Measurements from ENCODE around the gene CLDN19.

Gene CLDN19

GRCh38 chr1:42765832-42766740 lies 26.1 kb upstream of the CLDN19 start:
- H3K4me3 ChIP-seq (replicated peaks; ENCODE audit: low read depth, low read length) = peak overlapping the region; percentile 82
- no peak for DNase-seq (ENCODE audit: extremely low read depth, insufficient read length)
- H3K36me3 ChIP-seq (ENCODE audit: control insufficient read depth, insufficient read depth, low read length) = peaks cover 3% of the 10 kb centered on the region
- TF ChIP-seq CTCF (IDR thresholded peaks at IDR 0.05; ENCODE audit: insufficient read depth, low read length, poor library complexity, severe bottlenecking) = peak; percentile 38
- H3K27me3 ChIP-seq (replicated peaks; ENCODE audit: control insufficient read depth, insufficient read depth, low read length) = no peaks in the 10 kb centered on the region

DNA sequence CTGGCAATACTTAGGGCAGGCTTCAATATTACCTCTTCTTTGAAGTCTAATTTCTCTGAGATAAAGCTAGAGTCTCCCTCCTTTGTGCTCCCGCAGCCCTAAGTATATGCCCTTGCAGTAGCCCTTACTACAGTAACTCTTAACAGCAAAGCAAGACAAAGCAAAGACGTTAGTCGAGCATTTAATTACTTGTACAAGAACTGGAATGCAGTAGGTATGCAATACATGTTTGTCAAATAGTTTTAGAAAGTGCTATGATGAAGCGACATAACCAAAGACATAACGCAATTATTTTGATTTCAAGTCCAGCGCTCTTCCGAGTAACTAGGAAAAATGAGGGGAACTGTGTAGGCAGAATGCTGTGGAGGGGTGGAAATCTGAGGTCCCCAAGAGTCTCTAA lies 25.2 kb upstream of the CLDN19 start:
- Histone ChIP-seq H3K27me3 (replicated peaks; ENCODE audit: control insufficient read depth, insufficient read depth, low read length) (no peaks in the 10 kb centered on the region), H3K4me3 (replicated peaks; ENCODE audit: low read depth, low read length) (peak overlapping the region; percentile 82), H3K36me3 (ENCODE audit: control insufficient read depth, insufficient read depth, low read length) (peaks cover 3% of the 10 kb centered on the region)
- no peak for TF ChIP-seq CTCF (IDR thresholded peaks at IDR 0.05; ENCODE audit: insufficient read depth, low read length, poor library complexity, severe bottlenecking)
- no peak for DNase-seq (ENCODE audit: extremely low read depth, insufficient read length)

DNA sequence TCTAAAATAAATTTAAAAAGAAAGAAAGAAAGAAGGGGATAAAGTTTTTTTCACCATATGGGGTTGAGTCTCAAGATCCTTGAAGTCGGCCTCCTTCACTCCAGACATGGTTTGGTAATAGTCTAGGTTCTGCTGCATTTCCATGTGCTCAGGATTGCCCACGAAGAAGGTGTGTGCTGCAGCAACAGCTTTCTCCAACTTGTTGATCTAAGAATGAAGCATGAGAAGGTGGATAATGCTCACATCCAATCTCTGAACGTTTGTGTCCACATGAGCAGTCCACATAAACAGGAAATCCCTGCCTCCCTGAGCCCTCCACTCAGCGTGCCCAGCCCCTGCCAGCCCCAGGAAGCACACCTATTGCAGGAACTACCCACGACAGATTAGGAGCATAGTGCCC lies 22.2 kb upstream of the CLDN19 start:
- no peak for TF ChIP-seq CTCF (IDR thresholded peaks at IDR 0.05; ENCODE audit: insufficient read depth, low read length, poor library complexity, severe bottlenecking)
- no peak overlapping the region for H3K4me3 ChIP-seq (replicated peaks; ENCODE audit: low read depth, low read length)
- H3K27me3 ChIP-seq (replicated peaks; ENCODE audit: control insufficient read depth, insufficient read depth, low read length) = no peaks in the 10 kb centered on the region
- peaks cover 12% of the 10 kb centered on the region for H3K36me3 ChIP-seq (ENCODE audit: control insufficient read depth, insufficient read depth, low read length)
- DNase-seq (ENCODE audit: extremely low read depth, insufficient read length) = no peak

GRCh38 chr1:42761567-42761966 lies 21.5 kb upstream of the CLDN19 start:
- Histone ChIP-seq H3K36me3 (ENCODE audit: control insufficient read depth, insufficient read depth, low read length) (peaks cover 16% of the 10 kb centered on the region), H3K4me3 (replicated peaks; ENCODE audit: low read depth, low read length) (no peak overlapping the region), H3K27me3 (replicated peaks; ENCODE audit: control insufficient read depth, insufficient read depth, low read length) (no peaks in the 10 kb centered on the region)
- no peak for DNase-seq (ENCODE audit: extremely low read depth, insufficient read length)
- no peak for TF ChIP-seq CTCF (IDR thresholded peaks at IDR 0.05; ENCODE audit: insufficient read depth, low read length, poor library complexity, severe bottlenecking)

- Histone ChIP-seq H3K27me3 (replicated peaks; ENCODE audit: control insufficient read depth, insufficient read depth, low read length) (no peaks in the 10 kb centered on the region), H3K36me3 (ENCODE audit: control insufficient read depth, insufficient read depth, low read length) (peaks cover 27% of the 10 kb centered on the region), H3K4me3 (replicated peaks; ENCODE audit: low read depth, low read length) (no peak overlapping the region)
- no peak for DNase-seq (ENCODE audit: extremely low read depth, insufficient read length)
- TF ChIP-seq CTCF (IDR thresholded peaks at IDR 0.05; ENCODE audit: insufficient read depth, low read length, poor library complexity, severe bottlenecking) = peak; percentile 14
Measured at GRCh38 chr1:42759114-42759513, 19.1 kb upstream of the CLDN19 start.
